ENCODE data around the gene FKBP7. TPM values are rescaled to one million over a fixed set of nuclear protein-coding genes. Genes with fewer than 3 reads are reported as not detected.
"Not testable (repeated sequence)": the region's sequence is repeated elsewhere in the genome, so short reads cannot be mapped to it uniquely, and the experiment has no call there.

FKBP7 gene
- total RNA-seq, 3 donors from 2014 or later, result 10.5 to 20.8 (median 16.7) TPM

DNA sequence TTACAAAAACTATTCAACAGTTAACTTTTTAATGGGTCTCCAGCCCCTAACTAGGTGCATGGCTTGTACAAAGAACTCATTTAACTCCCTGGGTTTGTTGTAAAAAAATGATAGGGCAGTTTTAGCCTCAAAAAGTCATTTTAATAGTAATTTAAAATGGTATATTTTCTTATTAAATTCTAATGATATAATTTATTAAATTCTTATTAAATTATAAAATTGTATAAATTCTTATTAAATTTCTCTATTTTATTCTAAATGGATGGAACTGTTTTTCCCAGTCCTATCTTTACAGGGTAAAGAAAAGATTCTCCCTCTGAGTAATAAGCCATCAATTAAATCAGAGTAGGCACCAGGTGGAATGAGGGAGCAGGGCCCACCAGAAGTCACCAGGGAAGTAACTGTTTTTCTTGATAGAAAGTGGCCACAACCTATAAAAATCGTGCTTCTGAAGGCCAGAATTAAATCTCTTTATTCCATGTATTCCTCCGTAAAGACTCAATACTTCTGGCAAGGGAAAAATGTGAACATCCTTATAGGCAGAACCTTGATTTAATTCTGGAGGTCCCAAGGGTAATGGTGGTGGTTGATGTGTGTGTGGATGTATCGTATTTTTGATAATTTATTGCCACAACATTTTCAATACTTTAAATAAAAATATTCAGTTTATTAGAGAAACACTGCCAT is 814 bp downstream of the FKBP7 start:
- Histone ChIP-seq H3K4me3 (peak overlapping the region; percentile 51 to 92 (median 84)), H3K27me3 (no peaks in the 10 kb centered on the region), H3K9me3 (no peaks in the 10 kb centered on the region), H3K4me1 (peaks cover 0 to 6% of the 10 kb centered on the region in 2 donors), H3K36me3 (no peaks in the 10 kb centered on the region), H3K27ac (peak overlapping the region in 1 of 2 donors; percentile 95)
- intact Hi-C loops (cut with DNase I; ENCODE audit: low total_unique reads), result no loop called here
- no peak for DNase-seq (ENCODE audit: low spot score in 2 of 2)
- TF ChIP-seq, protein P1, sequence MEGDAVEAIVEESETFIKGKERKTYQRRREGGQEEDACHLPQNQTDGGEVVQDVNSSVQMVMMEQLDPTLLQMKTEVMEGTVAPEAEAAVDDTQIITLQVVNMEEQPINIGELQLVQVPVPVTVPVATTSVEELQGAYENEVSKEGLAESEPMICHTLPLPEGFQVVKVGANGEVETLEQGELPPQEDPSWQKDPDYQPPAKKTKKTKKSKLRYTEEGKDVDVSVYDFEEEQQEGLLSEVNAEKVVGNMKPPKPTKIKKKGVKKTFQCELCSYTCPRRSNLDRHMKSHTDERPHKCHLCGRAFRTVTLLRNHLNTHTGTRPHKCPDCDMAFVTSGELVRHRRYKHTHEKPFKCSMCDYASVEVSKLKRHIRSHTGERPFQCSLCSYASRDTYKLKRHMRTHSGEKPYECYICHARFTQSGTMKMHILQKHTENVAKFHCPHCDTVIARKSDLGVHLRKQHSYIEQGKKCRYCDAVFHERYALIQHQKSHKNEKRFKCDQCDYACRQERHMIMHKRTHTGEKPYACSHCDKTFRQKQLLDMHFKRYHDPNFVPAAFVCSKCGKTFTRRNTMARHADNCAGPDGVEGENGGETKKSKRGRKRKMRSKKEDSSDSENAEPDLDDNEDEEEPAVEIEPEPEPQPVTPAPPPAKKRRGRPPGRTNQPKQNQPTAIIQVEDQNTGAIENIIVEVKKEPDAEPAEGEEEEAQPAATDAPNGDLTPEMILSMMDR (IDR thresholded peaks at IDR 0.05), result no peak
- TF ChIP-seq POLR2A (IDR thresholded peaks at IDR 0.05) (no peak), POLR2AphosphoS5 (IDR thresholded peaks at IDR 0.05) (no peak)

DNA sequence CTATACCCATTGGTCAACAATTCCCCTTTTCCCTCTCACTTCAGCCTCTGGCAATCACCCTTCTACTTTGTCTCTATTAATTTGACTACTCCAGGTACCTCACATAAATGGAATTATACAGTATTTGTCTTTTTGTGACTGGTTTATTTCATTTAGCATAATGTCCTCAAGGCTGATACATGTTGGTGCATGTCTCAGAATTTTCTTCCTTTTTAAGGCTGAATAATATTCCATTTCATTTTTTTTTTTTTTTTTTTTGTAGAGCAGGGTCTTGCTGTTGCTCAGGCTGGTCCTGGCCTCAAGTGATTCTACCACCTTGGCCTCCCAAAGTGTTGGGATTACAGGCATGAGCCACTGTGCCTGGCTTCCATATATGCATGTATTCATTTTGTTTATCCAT is 1.9 kb downstream of the FKBP7 start:
- TF ChIP-seq POLR2AphosphoS5 (IDR thresholded peaks at IDR 0.05), result no peak
- no peak for TF ChIP-seq POLR2A (IDR thresholded peaks at IDR 0.05)
- TF ChIP-seq, protein P1 (IDR thresholded peaks at IDR 0.05), result no peak
- H3K9me3 ChIP-seq, result no peaks in the 10 kb centered on the region
- no peaks in the 10 kb centered on the region for H3K4me1 ChIP-seq
- intact Hi-C loops (cut with DNase I; ENCODE audit: low total_unique reads), result no loop called here
- no peaks in the 10 kb centered on the region for H3K27me3 ChIP-seq
- no peak overlapping the region for H3K4me3 ChIP-seq
- no peak overlapping the region for H3K27ac ChIP-seq
- no peaks in the 10 kb centered on the region for H3K36me3 ChIP-seq
- no peak for DNase-seq (ENCODE audit: low spot score in 2 of 2)

DNA sequence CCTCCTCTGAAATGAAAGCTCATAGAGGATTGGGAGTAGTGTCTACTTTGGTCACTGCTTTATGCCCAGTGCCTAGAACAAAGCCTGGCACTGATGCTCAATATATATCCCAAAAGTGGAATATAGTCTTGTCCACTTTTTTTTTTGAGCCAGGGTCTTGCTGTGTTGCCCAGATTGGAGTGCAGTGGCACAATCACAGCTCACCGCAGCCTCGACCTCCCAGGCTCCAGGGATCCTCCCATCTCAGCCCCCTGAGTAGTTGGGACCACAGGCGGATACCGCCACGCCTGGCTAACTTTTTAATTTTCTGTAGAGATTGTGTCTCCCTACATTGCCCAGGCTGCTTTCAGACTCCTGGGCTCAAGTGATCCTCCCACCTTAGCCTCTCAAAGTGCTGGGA is 3.8 kb downstream of the FKBP7 start:
- Histone ChIP-seq H3K9me3 (no peaks in the 10 kb centered on the region), H3K4me1 (no peaks in the 10 kb centered on the region), H3K4me3 (no peak overlapping the region), H3K36me3 (no peaks in the 10 kb centered on the region), H3K27ac (no peak overlapping the region), H3K27me3 (no peaks in the 10 kb centered on the region)
- no peak for DNase-seq (ENCODE audit: low spot score in 2 of 2)
- TF ChIP-seq POLR2A (IDR thresholded peaks at IDR 0.05) (no peak), POLR2AphosphoS5 (IDR thresholded peaks at IDR 0.05) (no peak)
- TF ChIP-seq, protein P1 (IDR thresholded peaks at IDR 0.05), result no peak
- intact Hi-C loops (cut with DNase I; ENCODE audit: low total_unique reads), result no loop called here

DNA sequence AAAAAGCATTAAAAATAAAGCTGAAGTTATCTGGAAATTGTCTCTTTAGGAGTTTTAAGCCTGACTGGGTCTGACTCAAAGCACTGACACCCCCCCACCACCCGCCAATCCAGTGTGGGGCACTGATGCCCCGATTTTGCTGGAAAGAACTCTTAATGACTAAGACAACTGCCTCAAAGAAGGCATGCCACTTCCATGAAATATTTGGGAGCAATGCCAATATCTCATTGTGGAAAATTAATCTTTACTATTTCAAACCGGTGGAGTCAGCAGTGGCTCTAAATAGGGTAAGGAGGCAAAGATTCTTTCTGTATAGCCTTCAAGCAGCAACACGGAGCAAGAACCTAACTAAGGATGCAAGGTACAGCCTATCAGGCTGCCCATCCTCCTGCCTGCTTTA is 4.5 kb downstream of the FKBP7 start:
- H3K36me3 ChIP-seq, result no peaks in the 10 kb centered on the region
- no peaks in the 10 kb centered on the region for H3K27me3 ChIP-seq
- intact Hi-C loops (cut with DNase I; ENCODE audit: low total_unique reads), result no loop called here
- H3K4me1 ChIP-seq, result no peaks in the 10 kb centered on the region
- H3K9me3 ChIP-seq, result no peaks in the 10 kb centered on the region
- no peak for DNase-seq (ENCODE audit: low spot score in 2 of 2)
- no peak overlapping the region for H3K27ac ChIP-seq
- no peak overlapping the region for H3K4me3 ChIP-seq
- TF ChIP-seq POLR2A (IDR thresholded peaks at IDR 0.05) (no peak), POLR2AphosphoS5 (IDR thresholded peaks at IDR 0.05) (no peak)
- TF ChIP-seq, protein P1 (IDR thresholded peaks at IDR 0.05), result no peak

DNA sequence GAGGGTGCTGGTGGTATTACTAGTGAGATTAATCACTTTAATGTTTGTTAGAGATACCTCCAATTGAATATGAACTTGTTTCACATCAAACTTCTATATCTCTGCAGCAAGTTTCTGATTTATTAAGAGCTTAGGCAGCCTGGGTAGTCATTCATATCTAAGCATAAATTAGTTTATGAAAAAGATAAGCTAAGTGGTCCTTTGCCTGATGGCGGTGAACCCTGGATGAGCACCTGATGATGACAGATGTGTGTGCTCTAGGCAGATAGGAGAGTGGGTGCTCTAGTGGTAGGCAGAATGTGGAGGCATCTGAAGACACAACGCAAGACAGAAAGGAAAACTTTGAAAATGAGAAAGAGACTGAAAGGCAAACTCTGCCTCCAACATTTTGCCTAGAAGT is 5.0 kb downstream of the FKBP7 start:
- TF ChIP-seq POLR2AphosphoS5 (IDR thresholded peaks at IDR 0.05) (no peak), POLR2A (IDR thresholded peaks at IDR 0.05) (no peak)
- TF ChIP-seq, protein P1 (IDR thresholded peaks at IDR 0.05), result no peak
- intact Hi-C loops (cut with DNase I; ENCODE audit: low total_unique reads), result no loop called here
- Histone ChIP-seq H3K4me3 (no peak overlapping the region), H3K27me3 (no peaks in the 10 kb centered on the region), H3K9me3 (no peaks in the 10 kb centered on the region), H3K27ac (no peak overlapping the region), H3K36me3 (no peaks in the 10 kb centered on the region), H3K4me1 (no peaks in the 10 kb centered on the region)
- DNase-seq (ENCODE audit: low spot score in 2 of 2), result no peak

DNA sequence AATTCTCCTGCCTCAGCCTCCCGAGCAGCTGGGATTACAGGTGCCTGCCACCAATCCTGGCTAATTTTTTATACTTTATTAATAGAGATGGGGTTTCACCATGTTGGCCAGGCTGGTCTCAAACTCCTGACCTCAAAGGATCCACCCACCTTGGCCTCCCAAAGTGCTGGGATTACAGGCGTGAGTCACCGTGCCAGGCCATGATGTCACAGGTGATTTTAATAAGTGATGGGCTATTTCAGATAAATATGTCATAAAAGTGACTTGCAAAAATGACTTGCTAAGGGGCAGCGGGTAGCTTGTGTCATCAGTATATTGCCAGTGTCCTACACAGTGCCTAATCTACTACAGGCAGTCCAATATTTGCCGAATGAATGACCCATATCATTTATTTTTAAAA is 7.1 kb downstream of the FKBP7 start:
- H3K36me3 ChIP-seq; DNase-seq (ENCODE audit: low spot score in 2 of 2); H3K27ac ChIP-seq; H3K4me1 ChIP-seq; H3K9me3 ChIP-seq; intact Hi-C loops (cut with DNase I; ENCODE audit: low total_unique reads); H3K27me3 ChIP-seq; H3K4me3 ChIP-seq: not testable (repeated sequence)
